GM18505 (cell line): ENCODE results near the gene ANKUB1.
A peak's percentile ranks its signal among the peaks of the same experiment; 100 is the strongest.

Experiments
- ATAC-seq: cut with Tn5 transposase; IDR thresholded peaks from one replicate; pipeline ENCODE4 v1.9.1; 2021; ENCODE audit not compliant: unreplicated experiment
- POLR2A ChIP-seq: IDR thresholded peaks from 4 replicates; pipeline ENCODE4 v1.6.1; 2011; ENCODE audit warnings: borderline replicate concordance; ENCODE audit not compliant: insufficient read depth, insufficient read length; ENCODE audit errors: extremely low read depth

The ANKUB1 gene

DNA sequence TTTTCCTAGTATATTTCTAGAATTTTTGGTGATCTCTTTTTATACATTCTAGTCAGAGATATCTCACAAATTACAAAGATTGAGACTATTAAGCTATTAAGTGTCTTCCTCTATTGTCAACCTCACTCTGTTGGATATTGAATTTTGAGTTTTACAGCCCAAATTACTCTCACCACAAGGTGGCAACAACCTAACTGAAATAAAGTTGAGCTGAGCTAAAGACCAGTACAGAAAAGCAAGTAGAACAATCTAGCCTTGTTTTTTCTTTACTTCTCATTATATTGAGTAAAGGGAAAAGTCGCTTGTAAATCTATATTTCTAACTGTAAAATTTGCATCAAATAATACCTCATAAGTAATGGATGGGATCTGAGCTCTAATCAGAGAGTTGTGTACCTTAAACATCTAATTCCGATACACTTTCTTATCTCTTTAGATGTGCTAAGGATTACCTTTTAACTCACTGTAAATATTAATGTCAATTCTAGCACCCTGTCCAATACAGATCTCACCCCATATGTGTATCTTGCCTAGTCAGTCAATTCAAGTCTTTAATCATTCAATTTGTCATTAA, 26.5 kb downstream of the ANKUB1 start:
- TF ChIP-seq POLR2A = no peak
- no peak for ATAC-seq

DNA sequence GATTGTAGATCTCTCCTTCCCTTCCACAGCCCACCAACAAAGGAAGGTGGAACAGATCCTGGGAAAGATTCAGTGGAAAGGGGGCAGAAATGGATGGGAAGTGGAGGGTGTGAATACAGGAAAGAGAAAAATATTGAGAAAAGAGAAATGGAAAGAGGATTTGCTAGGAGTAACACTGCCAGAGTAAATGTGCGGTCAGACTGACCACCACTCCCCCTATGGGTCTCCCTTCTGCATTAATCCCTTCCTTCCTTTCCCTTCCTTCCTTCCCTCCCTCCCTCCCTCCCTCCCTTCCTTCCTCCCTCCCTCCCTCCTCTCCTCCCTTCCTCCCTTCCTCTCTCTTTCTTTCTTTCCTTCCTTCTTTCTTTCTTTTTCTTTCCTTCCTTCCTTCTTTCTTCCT, 28.1 kb downstream of the ANKUB1 start:
- TF ChIP-seq POLR2A = no peak
- no peak for ATAC-seq

- no peak for ATAC-seq
- TF ChIP-seq POLR2A = no peak
Measured at GRCh38 chr3:149763565-149764195, 28.7 kb downstream of the ANKUB1 start.

- ATAC-seq = no peak
- TF ChIP-seq POLR2A = no peak
Measured at GRCh38 chr3:149753717-149754116, 38.6 kb downstream of the ANKUB1 start.

- no peak for ATAC-seq
- TF ChIP-seq POLR2A = no peak
Measured at GRCh38 chr3:149752788-149753136, 39.6 kb downstream of the ANKUB1 start.

- peak; percentile 98 for ATAC-seq
- peak; percentile 95 for TF ChIP-seq POLR2A
Measured at GRCh38 chr3:149752051-149752787, 40.1 kb downstream of the ANKUB1 start, which contains the start of gene COMMD2. Gene COMMD2 (minus strand): TSS chr3:149752489. CDS start chr3:149752444, 45 bp downstream.

DNA sequence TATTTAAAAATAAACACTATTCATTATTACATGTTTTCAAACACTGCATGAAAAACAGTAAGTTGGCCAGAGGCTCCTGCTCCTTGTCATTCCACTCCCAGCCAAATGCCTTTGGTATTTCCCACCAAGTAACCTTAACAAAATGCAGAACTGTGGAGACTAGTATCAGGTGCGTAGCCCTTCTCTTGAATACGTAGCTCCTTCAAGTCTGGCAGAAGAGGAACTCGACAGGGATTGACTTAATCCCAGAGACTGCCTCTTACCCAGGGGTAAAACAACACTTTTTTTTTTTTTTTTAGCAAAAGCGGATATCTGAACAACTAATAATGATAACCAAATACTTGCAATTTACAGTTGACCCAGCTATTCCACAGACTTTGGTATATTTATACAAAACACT, 40.8 kb downstream of the ANKUB1 start:
- no peak for ATAC-seq
- TF ChIP-seq POLR2A = no peak

GRCh38 chr3:149744606-149745005, 47.7 kb downstream of the ANKUB1 start:
- no peak for ATAC-seq
- no peak for TF ChIP-seq POLR2A

DNA sequence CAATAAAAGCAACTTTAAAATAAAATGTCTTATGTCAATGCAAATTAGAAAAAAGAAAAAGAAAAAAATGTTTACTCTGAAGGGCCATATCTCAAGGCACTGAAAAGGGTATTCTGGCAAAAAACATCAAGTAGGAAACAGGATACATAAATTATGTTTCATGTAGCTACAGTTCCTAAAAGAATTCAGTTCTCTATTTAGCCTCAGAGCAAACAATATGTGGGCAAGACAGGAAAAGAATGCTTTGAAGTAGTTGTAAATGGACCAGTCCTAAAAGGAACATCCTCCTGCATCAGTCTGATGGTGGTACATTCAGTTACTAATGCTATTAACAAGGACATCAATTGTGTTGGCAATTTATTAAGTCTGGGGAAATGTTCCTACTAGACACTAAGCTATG, 48.2 kb downstream of the ANKUB1 start:
- ATAC-seq = no peak
- TF ChIP-seq POLR2A = no peak

GRCh38 chr3:149739396-149739795, 53.0 kb downstream of the ANKUB1 start:
- no peak for TF ChIP-seq POLR2A

GRCh38 chr3:149738876-149739275, 53.5 kb downstream of the ANKUB1 start:
- TF ChIP-seq POLR2A = no peak
- no peak for ATAC-seq

More at GRCh38 chr3:149739396-149739795, 53.0 kb downstream of the ANKUB1 start:
- no peak for ATAC-seq

DNA sequence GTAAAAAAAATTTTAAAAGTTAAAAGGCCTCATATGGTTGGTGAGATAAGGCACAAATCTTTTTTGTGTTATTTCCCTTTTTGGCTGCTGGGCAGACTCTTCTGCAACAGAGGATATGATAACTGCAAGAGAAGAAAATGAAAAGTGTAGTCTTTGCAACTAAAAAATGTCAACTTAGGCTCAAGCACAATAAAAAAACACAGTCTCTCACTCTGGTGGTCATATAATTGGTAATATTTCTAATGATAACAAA, 55.5 kb downstream of the ANKUB1 start:
- ATAC-seq = no peak
- no peak for TF ChIP-seq POLR2A

GRCh38 chr3:149736175-149736952, 56.0 kb downstream of the ANKUB1 start:
- TF ChIP-seq POLR2A = no peak
- ATAC-seq = no peak
